22Rv1 (cell line): ENCODE results near the gene ADAMTS2.

ENCODE experiments used
- ZFX ChIP-seq: fragments of 450-650 bp; IDR thresholded peaks from 2 replicates; pipeline ENCODE4 v1.6.1; 2017; ENCODE audit warnings: antibody characterized with exemption, borderline replicate concordance
- TF ChIP-seq, protein P1 (sequence below): fragments of 450-650 bp; IDR thresholded peaks from 2 replicates; pipeline ENCODE4 v1.5.1; 2017; ENCODE audit warnings: mild to moderate bottlenecking

DNA sequence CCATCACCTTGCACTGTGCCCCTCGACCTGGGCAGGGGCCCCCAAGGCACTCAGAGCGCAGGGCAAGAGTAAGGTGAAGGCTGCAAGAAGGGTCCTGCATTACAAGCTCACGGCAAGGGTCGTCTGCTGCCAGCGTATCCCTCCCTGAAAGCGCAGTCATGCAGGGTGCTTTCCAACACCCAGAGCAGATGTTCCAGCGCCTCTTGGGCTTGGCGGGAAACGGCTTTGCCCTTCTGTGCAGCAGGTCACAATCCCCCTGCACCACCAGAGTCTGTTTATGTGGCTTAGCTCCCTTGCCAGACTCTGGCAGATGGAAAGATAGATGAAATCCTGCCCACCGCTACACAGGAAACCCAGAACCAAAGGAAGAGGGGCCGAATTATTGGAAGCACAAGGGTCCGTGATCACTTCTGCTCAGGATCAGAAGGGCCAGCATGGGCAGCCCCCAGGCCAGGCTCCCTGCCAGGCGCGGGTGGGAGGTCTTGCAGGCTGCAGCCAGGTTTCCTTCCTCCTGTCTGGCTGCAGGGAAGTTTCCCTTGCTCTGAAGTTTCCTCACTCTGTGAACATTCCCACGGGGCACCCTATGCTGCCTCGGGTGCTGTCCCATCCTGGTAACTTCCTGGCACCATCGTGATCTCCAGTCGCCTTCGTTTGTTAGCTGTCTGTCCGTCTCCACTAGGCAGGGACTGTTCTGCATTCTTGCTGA, 152.9 kb downstream of the ADAMTS2 start:
- TF ChIP-seq, protein P1, sequence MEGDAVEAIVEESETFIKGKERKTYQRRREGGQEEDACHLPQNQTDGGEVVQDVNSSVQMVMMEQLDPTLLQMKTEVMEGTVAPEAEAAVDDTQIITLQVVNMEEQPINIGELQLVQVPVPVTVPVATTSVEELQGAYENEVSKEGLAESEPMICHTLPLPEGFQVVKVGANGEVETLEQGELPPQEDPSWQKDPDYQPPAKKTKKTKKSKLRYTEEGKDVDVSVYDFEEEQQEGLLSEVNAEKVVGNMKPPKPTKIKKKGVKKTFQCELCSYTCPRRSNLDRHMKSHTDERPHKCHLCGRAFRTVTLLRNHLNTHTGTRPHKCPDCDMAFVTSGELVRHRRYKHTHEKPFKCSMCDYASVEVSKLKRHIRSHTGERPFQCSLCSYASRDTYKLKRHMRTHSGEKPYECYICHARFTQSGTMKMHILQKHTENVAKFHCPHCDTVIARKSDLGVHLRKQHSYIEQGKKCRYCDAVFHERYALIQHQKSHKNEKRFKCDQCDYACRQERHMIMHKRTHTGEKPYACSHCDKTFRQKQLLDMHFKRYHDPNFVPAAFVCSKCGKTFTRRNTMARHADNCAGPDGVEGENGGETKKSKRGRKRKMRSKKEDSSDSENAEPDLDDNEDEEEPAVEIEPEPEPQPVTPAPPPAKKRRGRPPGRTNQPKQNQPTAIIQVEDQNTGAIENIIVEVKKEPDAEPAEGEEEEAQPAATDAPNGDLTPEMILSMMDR: no peak
- TF ChIP-seq ZFX: no peak
